Measurements from ENCODE around the gene PTPRN2.

The PTPRN2 gene

GRCh38 chr7:158273138-158273651 is 314.4 kb downstream of the PTPRN2 start:
- no peak for DNase-seq

DNA sequence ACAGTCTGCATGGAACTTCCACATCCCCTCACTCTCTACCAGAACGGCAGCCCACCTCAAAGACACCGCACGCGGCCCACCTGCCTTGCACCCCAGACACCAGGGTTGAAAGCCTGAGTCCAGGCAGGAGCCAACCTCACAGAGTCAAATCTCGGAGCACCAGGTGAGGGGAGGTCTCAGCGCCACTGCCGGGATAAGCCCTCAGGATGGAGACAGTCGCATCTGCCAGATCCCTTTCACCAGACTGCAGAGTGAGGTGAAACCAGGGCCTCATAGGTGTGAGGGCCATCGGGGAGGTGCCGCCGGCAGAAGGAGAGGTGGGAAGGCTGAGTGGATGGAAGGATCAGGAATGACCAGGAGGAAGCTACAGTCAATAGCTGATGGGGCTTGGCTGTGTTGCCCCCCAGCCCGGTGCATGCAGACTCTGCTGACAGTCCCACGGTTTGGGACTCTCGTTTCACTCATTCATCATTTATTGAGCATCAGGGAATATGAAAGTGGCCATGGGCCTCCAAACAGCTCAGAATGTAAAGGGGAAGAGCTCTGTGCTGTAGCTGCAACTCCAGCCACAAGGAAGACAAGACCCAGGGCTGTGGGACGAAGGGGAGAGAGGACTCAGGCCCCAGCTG is 315.0 kb downstream of the PTPRN2 start:
- DNase-seq = no peak

DNA sequence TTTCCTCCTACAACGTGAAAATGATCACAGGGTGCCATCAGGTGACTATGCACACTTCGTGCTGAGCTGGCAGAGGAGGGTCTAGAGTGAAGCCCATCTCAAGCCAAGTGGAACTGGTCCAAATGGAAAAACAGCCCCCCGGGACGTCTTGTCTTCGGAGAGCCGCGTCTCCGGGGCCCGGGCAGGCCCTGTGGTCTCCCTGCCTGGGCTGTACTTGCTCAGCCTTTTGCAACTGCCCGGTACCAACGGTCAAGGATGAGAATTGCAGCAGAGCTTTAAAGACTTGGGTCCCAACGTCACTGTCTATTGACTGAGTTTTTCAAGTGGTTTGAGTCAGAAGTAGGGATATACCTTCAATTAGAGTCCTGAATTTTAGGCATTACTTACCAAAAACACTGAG is 315.5 kb downstream of the PTPRN2 start:
- DNase-seq = no peak

GRCh38 chr7:158271646-158272045 is 316.0 kb downstream of the PTPRN2 start:
- no peak for DNase-seq

GRCh38 chr7:158270856-158271413 is 316.7 kb downstream of the PTPRN2 start:
- DNase-seq = no peak

DNA sequence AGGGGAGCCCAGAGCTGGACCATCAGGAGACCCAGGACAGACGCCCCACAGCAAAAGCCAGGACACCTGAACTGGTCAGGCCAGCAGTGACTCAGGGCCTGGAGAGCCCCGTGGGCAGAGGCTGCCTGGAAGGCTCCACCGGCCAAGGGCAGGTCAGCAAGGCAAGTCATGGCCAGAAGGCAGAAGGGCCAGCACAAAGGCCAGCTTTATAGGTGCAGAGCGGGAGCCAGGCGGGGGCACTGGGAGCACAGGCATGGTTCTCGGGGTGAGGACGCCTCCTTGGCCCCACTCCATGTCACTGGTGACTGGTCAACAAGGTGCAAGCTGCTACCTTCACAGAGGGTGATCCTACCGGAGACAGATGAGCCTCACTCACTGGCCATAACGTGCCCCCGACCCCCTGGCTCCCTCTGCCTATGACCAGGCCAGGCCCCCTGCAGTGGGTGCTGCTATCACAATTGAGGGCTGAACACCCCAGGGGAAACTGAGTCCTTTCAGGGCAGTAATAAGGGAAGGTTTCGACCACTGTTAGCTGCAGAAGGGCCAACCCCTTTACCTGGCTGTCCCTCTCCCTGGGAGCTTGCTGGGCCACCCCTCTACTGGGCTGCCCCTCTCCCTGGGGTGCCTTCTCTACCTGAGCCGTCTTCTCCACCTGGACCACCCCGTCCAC is 317.4 kb downstream of the PTPRN2 start:
- no peak for DNase-seq

- DNase-seq = no peak
Measured at GRCh38 chr7:158268816-158269535, 318.6 kb downstream of the PTPRN2 start.

- no peak for DNase-seq
Measured at GRCh38 chr7:158267742-158268435, 319.7 kb downstream of the PTPRN2 start.

DNA sequence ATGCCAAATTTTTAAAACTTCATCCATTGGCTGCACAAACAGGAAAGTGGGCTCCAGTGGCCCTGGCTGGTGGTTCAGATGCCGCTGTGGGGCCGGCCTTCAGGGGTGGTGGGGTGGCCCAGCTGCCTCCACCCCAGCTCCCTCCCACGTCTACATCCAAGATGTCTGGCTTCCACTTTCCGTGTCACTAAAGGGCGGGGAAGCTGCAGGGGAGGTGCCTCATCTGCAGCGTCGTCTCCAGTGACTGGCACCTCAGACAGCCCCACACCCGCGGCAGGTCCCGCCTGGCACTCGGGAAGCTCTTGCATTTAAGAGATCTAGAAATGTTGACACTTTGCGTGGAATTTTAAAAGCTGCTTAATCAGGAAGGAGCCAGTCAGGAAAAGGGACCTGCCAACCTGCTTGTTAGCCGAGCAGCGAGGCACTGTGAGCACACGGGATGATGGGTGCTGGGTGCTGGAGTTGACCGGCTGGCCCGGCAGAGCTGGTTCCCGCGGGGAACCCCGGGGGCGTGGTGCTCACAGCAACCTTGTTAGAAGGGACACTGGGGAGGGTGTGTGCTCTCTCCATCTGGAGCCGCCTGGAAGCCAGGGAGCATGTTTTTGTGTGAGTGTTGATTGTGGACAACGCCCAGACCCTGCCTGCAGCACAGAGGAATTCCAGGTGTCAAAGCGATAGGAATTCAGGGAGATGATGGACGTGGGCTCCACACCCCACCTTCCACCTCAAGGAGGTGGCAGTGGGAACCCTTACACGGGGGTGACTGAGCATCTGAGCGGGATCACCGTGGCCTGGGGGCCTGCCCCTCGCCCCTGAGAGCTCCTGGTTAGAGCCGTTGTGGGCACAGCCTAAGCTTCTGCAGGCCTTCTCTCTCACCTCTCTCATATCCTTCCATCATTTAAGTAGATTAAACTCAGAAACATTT is 320.5 kb downstream of the PTPRN2 start:
- no peak for DNase-seq

- no peak for DNase-seq
Measured at GRCh38 chr7:158266426-158266816, 321.2 kb downstream of the PTPRN2 start.

GRCh38 chr7:158265743-158266080 is 321.9 kb downstream of the PTPRN2 start:
- no peak for DNase-seq

DNA sequence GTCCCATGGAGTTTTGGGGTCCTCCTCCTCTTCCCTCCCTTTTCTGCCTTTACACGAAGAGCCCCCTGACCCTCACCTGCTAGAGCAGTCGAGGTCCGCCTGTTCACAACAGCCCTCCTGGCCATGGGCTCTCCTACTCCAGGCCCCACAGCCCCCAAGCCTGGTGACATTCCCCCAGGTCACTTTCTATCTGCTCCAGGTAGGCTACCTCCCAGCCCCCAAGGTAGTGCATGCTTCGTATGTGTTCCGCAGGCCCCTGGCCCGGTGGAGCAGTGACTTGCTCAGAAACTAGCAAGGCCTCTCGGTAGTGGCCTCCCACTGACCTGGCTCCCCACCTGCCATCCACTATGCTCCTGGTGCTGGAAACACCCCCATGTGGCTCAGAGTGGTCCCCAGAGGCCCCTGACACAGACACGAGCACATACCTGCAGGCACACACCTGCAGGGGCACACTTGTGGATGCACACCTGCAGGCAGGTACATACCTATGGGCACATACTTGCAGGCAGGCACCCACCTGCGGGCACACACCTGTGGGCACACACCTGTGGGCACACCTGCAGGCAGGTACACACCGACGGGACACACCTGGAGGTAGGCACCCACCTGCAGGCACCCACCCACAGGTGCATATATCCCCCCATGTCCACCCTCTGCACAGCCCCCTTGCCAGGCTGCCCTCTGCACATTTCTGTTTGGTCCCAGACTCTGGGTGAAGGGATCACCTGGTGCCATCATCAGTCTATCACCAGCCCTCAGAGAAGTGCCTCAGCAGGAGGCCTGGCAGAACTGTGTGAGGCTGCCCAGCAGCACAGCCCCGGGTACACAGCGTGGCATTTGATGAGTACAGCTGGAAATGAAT is 322.5 kb downstream of the PTPRN2 start:
- no peak for DNase-seq

- DNase-seq = no peak
Measured at GRCh38 chr7:158263964-158264748, 323.5 kb downstream of the PTPRN2 start.

DNA sequence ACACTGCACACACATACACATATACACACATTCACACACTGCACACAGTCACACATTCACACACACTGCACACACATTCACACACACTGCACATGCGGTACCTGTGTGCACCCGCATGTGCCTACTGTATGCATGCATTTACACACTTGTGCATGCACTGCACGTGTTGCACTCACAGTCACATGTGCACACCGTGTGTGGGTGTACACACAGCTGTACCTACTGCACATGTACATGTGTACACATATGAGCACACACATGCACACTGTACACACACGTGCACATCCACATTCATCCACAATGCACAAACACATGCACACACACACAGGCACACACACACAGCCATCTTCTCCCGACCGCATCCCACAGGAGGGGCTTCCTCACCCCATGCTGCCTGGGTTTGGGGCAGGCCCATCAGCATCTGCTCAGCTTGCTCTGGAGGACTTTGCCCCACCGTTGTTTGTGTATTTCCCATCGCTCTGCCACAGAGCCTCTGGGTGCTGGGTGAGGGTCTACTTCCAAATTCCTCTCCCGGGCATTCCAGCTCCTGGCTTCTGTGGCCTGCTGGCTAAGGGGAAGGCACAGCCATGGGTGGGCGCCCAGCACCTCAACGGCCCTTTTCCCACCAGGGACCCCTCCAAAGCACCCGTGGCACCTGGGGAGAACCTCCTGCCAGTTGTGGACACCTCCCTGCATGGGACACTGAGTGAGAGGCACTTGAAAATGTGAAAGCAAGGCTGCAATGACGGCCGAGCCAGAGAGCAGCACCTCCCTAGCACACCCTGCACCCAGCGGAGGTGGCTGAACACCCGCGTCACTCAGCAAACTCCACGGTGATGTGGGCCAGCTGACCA is 324.3 kb downstream of the PTPRN2 start:
- no peak for DNase-seq

GRCh38 chr7:158262284-158263109 is 325.1 kb downstream of the PTPRN2 start:
- DNase-seq = no peak

GRCh38 chr7:158261362-158262235 is 326.0 kb downstream of the PTPRN2 start:
- no peak for DNase-seq

Data from inflammatory macrophage (primary cell).